Stimulated activated CD4-positive, alpha-beta T cell treated with anti-CD3 and anti-CD28 coated beads, Interleukin-1b, Interleukin-23, amount 100 ng/mL, for 1 hour (primary cell): ENCODE measurements around the gene PGAP6.
A peak's percentile ranks its signal among the peaks of the same experiment; 100 is the strongest.
"Not testable (repeated sequence)": the region's sequence is repeated elsewhere in the genome, so short reads cannot be mapped to it uniquely, and the experiment has no call there.

ENCODE experiments used
- DNase-seq, 2 donors: peaks; one replicate each; pipeline ENCODE4 v3.0.0-alpha.2; 2020; ENCODE audit warnings: low read depth in 2 of 2

PGAP6 gene

GRCh38 chr16:401468-402348 lies 19.9 kb upstream of the PGAP6 start, which contains the start of gene DECR2:
Gene DECR2, plus strand, starts transcription at chr16:401885. Its CDS starts 79 bp downstream, at chr16:401964.
- DNase-seq, result peak; percentile 98 to 100

- no peak for DNase-seq
Measured at GRCh38 chr16:400061-400591, 18.3 kb upstream of the PGAP6 start.

GRCh38 chr16:399340-400019 lies 17.7 kb upstream of the PGAP6 start:
- DNase-seq, result no peak

GRCh38 chr16:398561-399339 lies 17.0 kb upstream of the PGAP6 start:
- no peak for DNase-seq

- no peak for DNase-seq
Measured at GRCh38 chr16:397736-398332, 16.1 kb upstream of the PGAP6 start.

- no peak for DNase-seq
Measured at GRCh38 chr16:397135-397661, 15.4 kb upstream of the PGAP6 start, which contains the start of gene NME4. Gene NME4, plus strand, starts transcription at chr16:397199. Its CDS starts 24 bp downstream, at chr16:397223.

GRCh38 chr16:396605-397004 lies 14.8 kb upstream of the PGAP6 start:
- DNase-seq, result no peak

- DNase-seq, result no peak
Measured at GRCh38 chr16:396199-396598, 14.4 kb upstream of the PGAP6 start.

- no peak for DNase-seq
Measured at GRCh38 chr16:392450-393030, 10.8 kb upstream of the PGAP6 start.

GRCh38 chr16:391885-392335 lies 10.1 kb upstream of the PGAP6 start:
- peak in 1 of 2 donors; percentile 42 for DNase-seq

GRCh38 chr16:389352-389751 lies 7.6 kb upstream of the PGAP6 start:
- DNase-seq, result no peak

GRCh38 chr16:387761-388666 lies 6.2 kb upstream of the PGAP6 start:
- DNase-seq, result not testable (repeated sequence)

GRCh38 chr16:386641-387156 lies 4.9 kb upstream of the PGAP6 start:
- no peak for DNase-seq

- DNase-seq, result no peak
Measured at GRCh38 chr16:383326-384051, 1.7 kb upstream of the PGAP6 start.

GRCh38 chr16:381012-381788 lies 578 bp downstream of the PGAP6 start:
- DNase-seq, result no peak

- no peak for DNase-seq
Measured at GRCh38 chr16:380762-381011, 1.1 kb downstream of the PGAP6 start.

GRCh38 chr16:379961-380761 lies 1.6 kb downstream of the PGAP6 start:
- DNase-seq, result no peak
